Thoracic aorta (tissue), 2 donors: ENCODE measurements around the gene TNFRSF12A. TPM values are rescaled to one million over a fixed set of nuclear protein-coding genes. Genes with fewer than 3 reads are reported as not detected.

ENCODE experiments used
- ATAC-seq: fragments of 150-250 bp; one replicate; pipeline ENCODE4 v1.8.0; 2017; ENCODE audit warnings: low read depth; ENCODE audit not compliant: insufficient number of reproducible peaks, low FRiP score
- DNase-seq: peaks from one replicate; pipeline ENCODE4 v3.0.0-alpha.2; 2020; ENCODE audit warnings: low spot score
- H3K27ac ChIP-seq, 2 donors: fragments of 200-600 bp; sonication (generic); 1 replicate in 1 of 2; 2 replicates in 1 of 2; pipeline ENCODE4 v1.5.1; 2016; ENCODE audit warnings: mild to moderate bottlenecking in 2 of 2, moderate library complexity in 2 of 2
- H3K27me3 ChIP-seq: fragments of 200-600 bp; sonication (generic); replicated peaks from 2 replicates; pipeline ENCODE4 v1.6.0; 2016; ENCODE audit warnings: mild to moderate bottlenecking; ENCODE audit not compliant: insufficient read depth
- H3K36me3 ChIP-seq: fragments of 200-600 bp; sonication (generic); one replicate; pipeline ENCODE4 v1.5.1; 2016
- H3K4me1 ChIP-seq, 2 donors: fragments of 200-600 bp; sonication (generic); 1 replicate in 1 of 2; 2 replicates in 1 of 2; pipeline versions ENCODE4 v1.5.1 to v1.6.0; 2016; ENCODE audit warnings: low read depth in 2 of 2, mild to moderate bottlenecking in 1 of 2; ENCODE audit not compliant: control insufficient read depth in 1 of 2
- H3K4me3 ChIP-seq: fragments of 200-600 bp; sonication (generic); 2 replicates; pipeline ENCODE4 v1.5.1; 2016; ENCODE audit warnings: mild to moderate bottlenecking
- H3K9me3 ChIP-seq: fragments of 200-600 bp; sonication (generic); 2 replicates; pipeline ENCODE4 v1.5.1; 2016
- total RNA-seq, 2 donors: library from RNA; depleted of rRNA; stranded (reverse); fragments of >200 nt; gene quantifications; one replicate each; pipeline versions ENCODE4 v1.1.0 to v1.2.3, GENCODE V29; 2016
- TF ChIP-seq, protein P1 (sequence below): fragments of 200-600 bp; sonication (generic); IDR thresholded peaks from one replicate; pipeline ENCODE4 v1.5.1; 2019; ENCODE audit warnings: antibody characterized with exemption

Gene TNFRSF12A
- total RNA-seq, 2 donors from 2014 or later, result 274 to 461 TPM

- Histone ChIP-seq H3K9me3 (no peaks in the 10 kb centered on the region), H3K27ac (no peak overlapping the region), H3K36me3 (no peaks in the 10 kb centered on the region), H3K27me3 (no peaks in the 10 kb centered on the region), H3K4me1 (peaks cover 4 to 15% of the 10 kb centered on the region in 2 donors), H3K4me3 (no peak overlapping the region)
- TF ChIP-seq, protein P1, sequence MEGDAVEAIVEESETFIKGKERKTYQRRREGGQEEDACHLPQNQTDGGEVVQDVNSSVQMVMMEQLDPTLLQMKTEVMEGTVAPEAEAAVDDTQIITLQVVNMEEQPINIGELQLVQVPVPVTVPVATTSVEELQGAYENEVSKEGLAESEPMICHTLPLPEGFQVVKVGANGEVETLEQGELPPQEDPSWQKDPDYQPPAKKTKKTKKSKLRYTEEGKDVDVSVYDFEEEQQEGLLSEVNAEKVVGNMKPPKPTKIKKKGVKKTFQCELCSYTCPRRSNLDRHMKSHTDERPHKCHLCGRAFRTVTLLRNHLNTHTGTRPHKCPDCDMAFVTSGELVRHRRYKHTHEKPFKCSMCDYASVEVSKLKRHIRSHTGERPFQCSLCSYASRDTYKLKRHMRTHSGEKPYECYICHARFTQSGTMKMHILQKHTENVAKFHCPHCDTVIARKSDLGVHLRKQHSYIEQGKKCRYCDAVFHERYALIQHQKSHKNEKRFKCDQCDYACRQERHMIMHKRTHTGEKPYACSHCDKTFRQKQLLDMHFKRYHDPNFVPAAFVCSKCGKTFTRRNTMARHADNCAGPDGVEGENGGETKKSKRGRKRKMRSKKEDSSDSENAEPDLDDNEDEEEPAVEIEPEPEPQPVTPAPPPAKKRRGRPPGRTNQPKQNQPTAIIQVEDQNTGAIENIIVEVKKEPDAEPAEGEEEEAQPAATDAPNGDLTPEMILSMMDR, result no peak
- ATAC-seq (no peak), DNase-seq (no peak)
Measured at GRCh38 chr16:2973605-2974318, 46.4 kb upstream of the TNFRSF12A start.

GRCh38 chr16:2974319-2975056 is 45.7 kb upstream of the TNFRSF12A start:
- DNase-seq (no peak), ATAC-seq (no peak)
- Histone ChIP-seq H3K4me3 (no peak overlapping the region), H3K4me1 (peaks cover 3 to 12% of the 10 kb centered on the region in 2 donors), H3K36me3 (no peaks in the 10 kb centered on the region), H3K27me3 (no peaks in the 10 kb centered on the region), H3K27ac (no peak overlapping the region), H3K9me3 (no peaks in the 10 kb centered on the region)
- TF ChIP-seq, protein P1, result no peak

DNA sequence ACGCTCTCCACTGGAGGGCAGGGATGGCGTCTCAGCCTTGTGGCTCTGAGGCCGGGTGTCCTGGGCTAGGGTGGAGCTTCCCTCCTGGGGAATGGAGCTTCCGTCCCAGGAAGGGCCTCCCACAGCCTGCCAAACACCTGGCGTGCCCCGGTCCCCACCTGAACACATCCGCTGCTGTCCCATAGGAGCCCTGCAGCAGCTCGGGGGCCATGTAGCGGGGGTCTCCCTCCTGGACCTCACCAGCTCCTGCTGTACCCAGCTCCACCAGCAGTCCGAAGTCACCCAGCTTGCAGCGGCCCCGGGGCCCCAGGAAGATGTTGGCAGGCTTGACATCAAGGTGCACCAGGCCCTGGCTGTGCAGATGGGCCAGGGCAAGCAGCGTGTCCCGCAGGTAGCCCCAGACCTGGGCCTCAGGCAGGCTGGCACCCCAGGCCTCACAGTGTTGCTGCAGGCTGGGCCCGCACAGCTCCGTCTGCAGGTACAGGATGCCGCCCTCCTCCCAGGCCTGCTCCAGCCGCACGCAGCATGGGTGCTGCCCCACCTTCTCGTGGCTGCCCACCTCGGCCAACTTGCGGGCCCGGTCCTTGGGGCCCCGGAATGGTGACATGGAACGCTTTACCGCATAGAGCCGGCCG is 44.9 kb upstream of the TNFRSF12A start:
- H3K27me3 ChIP-seq, result no peaks in the 10 kb centered on the region
- no peak overlapping the region for H3K27ac ChIP-seq
- no peaks in the 10 kb centered on the region for H3K36me3 ChIP-seq

GRCh38 chr16:2976201-2976600 is 44.0 kb upstream of the TNFRSF12A start:
- Histone ChIP-seq H3K27me3 (no peaks in the 10 kb centered on the region), H3K36me3 (no peaks in the 10 kb centered on the region), H3K27ac (no peak overlapping the region), H3K4me1 (peaks cover 5 to 13% of the 10 kb centered on the region in 2 donors), H3K9me3 (no peaks in the 10 kb centered on the region), H3K4me3 (no peak overlapping the region)
- DNase-seq (no peak), ATAC-seq (no peak)
- TF ChIP-seq, protein P1, result no peak

More for the DNA sequence above, 44.9 kb upstream of the TNFRSF12A start:
- TF ChIP-seq, protein P1, result no peak
- Histone ChIP-seq H3K4me1 (peaks cover 0 to 12% of the 10 kb centered on the region in 2 donors), H3K4me3 (no peak overlapping the region), H3K9me3 (no peaks in the 10 kb centered on the region)
- ATAC-seq (no peak), DNase-seq (no peak)

- no peaks in the 10 kb centered on the region for H3K27me3 ChIP-seq
- TF ChIP-seq, protein P1, result no peak
- H3K27ac ChIP-seq, result no peak overlapping the region
- H3K4me3 ChIP-seq, result no peak overlapping the region
- peaks cover 6 to 18% of the 10 kb centered on the region in 2 donors for H3K4me1 ChIP-seq
- DNase-seq, result no peak
- no peaks in the 10 kb centered on the region for H3K9me3 ChIP-seq
- H3K36me3 ChIP-seq, result no peaks in the 10 kb centered on the region
- ATAC-seq, result no peak
Measured at GRCh38 chr16:2976673-2977072, 43.5 kb upstream of the TNFRSF12A start.
